CD14-positive monocyte (primary cell): ENCODE data around the gene OCRL. TPM values are rescaled to one million over a fixed set of nuclear protein-coding genes. Genes with fewer than 3 reads are reported as not detected.

Experiments
- DNase-seq, 3 donors: peaks; one replicate each; pipeline ENCODE4 v3.0.0-alpha.2; 2011 to 2022
- H2AFZ ChIP-seq: 2 replicates; pipeline ENCODE4 v1.6.0; 2012; ENCODE audit warnings: mild to moderate bottlenecking, low read depth, low read length, inconsistent platforms; ENCODE audit not compliant: insufficient read depth, poor library complexity, severe bottlenecking
- H3K27ac ChIP-seq, 2 donors: 1 replicate in 1 of 2; 2 replicates in 1 of 2; pipeline ENCODE4 v1.5.1; 2012 to 2013; ENCODE audit warnings: low read length in 2 of 2, control low read depth in 1 of 2, inconsistent platforms in 1 of 2, low read depth in 1 of 2, mild to moderate bottlenecking in 1 of 2
- H3K27me3 ChIP-seq, 2 donors: one replicate each; pipeline versions ENCODE4 v1.6.0 to v1.6.1; 2011 to 2013; ENCODE audit warnings: low read length in 2 of 2; ENCODE audit not compliant: control insufficient read depth in 2 of 2, insufficient read depth in 2 of 2
- H3K36me3 ChIP-seq, 2 donors: replicated peaks in 1 of 2; 1 replicate in 1 of 2; 2 replicates in 1 of 2; pipeline versions ENCODE4 v1.5.1 to v1.6.1; 2012 to 2013; ENCODE audit warnings: low read length in 2 of 2, control low read depth in 1 of 2, inconsistent platforms in 1 of 2, mild to moderate bottlenecking in 1 of 2; ENCODE audit not compliant: insufficient read depth in 2 of 2, control insufficient read depth in 1 of 2
- H3K4me1 ChIP-seq, 2 donors: 1 replicate in 1 of 2; 2 replicates in 1 of 2; pipeline versions ENCODE4 v1.5.1 to v1.6.1; 2012 to 2013; ENCODE audit warnings: low read length in 2 of 2, control low read depth in 1 of 2, inconsistent platforms in 1 of 2, mild to moderate bottlenecking in 1 of 2, moderate library complexity in 1 of 2; ENCODE audit not compliant: insufficient read depth in 2 of 2, control insufficient read depth in 1 of 2
- H3K4me2 ChIP-seq: replicated peaks from 2 replicates; pipeline ENCODE3; 2012; ENCODE audit warnings: low read length, moderate library complexity, mild to moderate bottlenecking; ENCODE audit not compliant: poor library complexity, severe bottlenecking; ENCODE audit errors: extremely low read depth
- H3K4me3 ChIP-seq, 3 experiments: fragments of 200-600 bp in 1 of 3; sonication (generic) in 1 of 3; replicated peaks in 1 of 3; 1 replicate in 2 of 3; 2 replicates in 1 of 3; pipeline ENCODE4 v1.5.1; 2011 to 2013; ENCODE audit warnings: low read length in 3 of 3, mild to moderate bottlenecking in 3 of 3, control low read depth in 2 of 3, low read depth in 2 of 3, inconsistent platforms in 1 of 3, moderate library complexity in 1 of 3
- H3K79me2 ChIP-seq: 2 replicates; pipeline ENCODE4 v1.6.0; 2012; ENCODE audit warnings: mild to moderate bottlenecking, control low read depth, inconsistent platforms, low read length, moderate library complexity; ENCODE audit not compliant: insufficient read depth
- H3K9ac ChIP-seq: 2 replicates; pipeline ENCODE4 v1.6.0; 2017; ENCODE audit warnings: low read length, mild to moderate bottlenecking; ENCODE audit not compliant: insufficient read depth, poor library complexity, severe bottlenecking
- H3K9me3 ChIP-seq, 2 donors: replicated peaks in 1 of 2; 1 replicate in 1 of 2; 2 replicates in 1 of 2; pipeline versions ENCODE4 v1.5.1 to v1.6.1; 2012 to 2013; ENCODE audit warnings: low read length in 2 of 2, control low read depth in 1 of 2; ENCODE audit not compliant: control insufficient read depth in 1 of 2, insufficient read depth in 1 of 2
- H4K20me1 ChIP-seq: 2 replicates; pipeline ENCODE4 v1.6.0; 2012; ENCODE audit warnings: mild to moderate bottlenecking, low read length, control low read depth, moderate library complexity; ENCODE audit not compliant: insufficient read depth
- H3K27ac Mint-ChIP-seq, 7 donors: one replicate each; pipeline ENCODE4 v1.8.0; 2020; ENCODE audit warnings: mild to moderate bottlenecking in 7 of 7, mixed read lengths in 7 of 7, moderate library complexity in 6 of 7, inconsistent platforms in 2 of 7
- H3K27me3 Mint-ChIP-seq, 3 donors: one replicate each; pipeline ENCODE4 v1.8.0; 2021 to 2022; ENCODE audit warnings: low read depth in 3 of 3, mild to moderate bottlenecking in 3 of 3, mixed read lengths in 3 of 3, moderate library complexity in 3 of 3, inconsistent platforms in 1 of 3
- H3K36me3 Mint-ChIP-seq, 2 donors: one replicate each; pipeline ENCODE4 v1.8.0; 2020; ENCODE audit warnings: mixed read lengths in 2 of 2, inconsistent platforms in 1 of 2, mild to moderate bottlenecking in 1 of 2
- H3K4me1 Mint-ChIP-seq: one replicate; pipeline ENCODE4 v1.8.0; 2020; ENCODE audit warnings: mild to moderate bottlenecking, mixed read lengths
- H3K4me3 Mint-ChIP-seq, 2 donors: one replicate each; pipeline ENCODE4 v1.8.0; 2020; ENCODE audit warnings: mild to moderate bottlenecking in 2 of 2, mixed read lengths in 2 of 2, moderate library complexity in 1 of 2
- H3K9me3 Mint-ChIP-seq, 7 donors: one replicate each; pipeline ENCODE4 v1.8.0; 2020 to 2022; ENCODE audit warnings: mixed read lengths in 7 of 7, mild to moderate bottlenecking in 6 of 7, moderate library complexity in 6 of 7, inconsistent platforms in 2 of 7
- CTCF ChIP-seq: fragments of 200-600 bp; IDR thresholded peaks from one replicate; pipeline ENCODE4 v1.8.0; 2022; ENCODE audit warnings: antibody characterized with exemption, mild to moderate bottlenecking
- WGBS: methylation state at CpG from one replicate; pipeline ENCODE4 v1.1.5; 2013; ENCODE audit warnings: missing lambda C conversion rate; ENCODE audit not compliant: insufficient coverage; 5-methylcytosine and 5-hydroxymethylcytosine counted together
- intact Hi-C, 2 donors: fragments of 100-400 bp; cut with micrococcal nuclease; formaldehyde crosslinking; loops; one replicate each; pipeline versions ENCODE4 v1.15.0 to v1.15.1; 2023
- polyA plus RNA-seq, 3 donors: library from polyadenylated mRNA; depleted of rRNA in 1 of 3; unstranded in 2 of 3; stranded (reverse) in 1 of 3; fragments of 300-500 nt in 2 of 3; fragments of >200 nt in 1 of 3; fragmentation: Illumina TruSeq in 2 of 3; gene quantifications; 1 replicate in 2 of 3; 2 replicates in 1 of 3; pipeline ENCODE4 v1.2.3, GENCODE V29; 2012 to 2021

The OCRL gene
- polyA plus RNA-seq, 3 donors: 1.8 to 11.2 (median 2.4) TPM

- Mint-ChIP-seq H3K4me1 (no peaks in the 10 kb centered on the region), H3K27ac (no peak overlapping the region), H3K36me3 (no peaks in the 10 kb centered on the region), H3K4me3 (no peak overlapping the region), H3K27me3 (peaks cover 0 to 2% (median 0%) of the 10 kb centered on the region in 3 donors), H3K9me3 (peaks cover 0 to 3% (median 0%) of the 10 kb centered on the region in 7 donors)
- no peak for DNase-seq
- no peaks in the 10 kb centered on the region for H4K20me1 ChIP-seq
- H3K27ac ChIP-seq: no peak overlapping the region
- no peak overlapping the region for H3K4me2 ChIP-seq
- intact Hi-C loops: no loop called here
- no peaks in the 10 kb centered on the region for H3K9me3 ChIP-seq
- no peaks in the 10 kb centered on the region for H3K79me2 ChIP-seq
- H3K27me3 ChIP-seq: no peaks in the 10 kb centered on the region
- TF ChIP-seq CTCF: no peak
- H3K4me1 ChIP-seq: no peaks in the 10 kb centered on the region
- H3K9ac ChIP-seq: no peak overlapping the region
- no CpG with 5 or more reads among the region's 4 CpGs for WGBS
- no peak overlapping the region for H3K4me3 ChIP-seq
- no peak overlapping the region for H2AFZ ChIP-seq
- H3K36me3 ChIP-seq: no peaks in the 10 kb centered on the region
Measured at GRCh38 chrX:129493643-129494042, 46.4 kb upstream of the OCRL start.

DNA sequence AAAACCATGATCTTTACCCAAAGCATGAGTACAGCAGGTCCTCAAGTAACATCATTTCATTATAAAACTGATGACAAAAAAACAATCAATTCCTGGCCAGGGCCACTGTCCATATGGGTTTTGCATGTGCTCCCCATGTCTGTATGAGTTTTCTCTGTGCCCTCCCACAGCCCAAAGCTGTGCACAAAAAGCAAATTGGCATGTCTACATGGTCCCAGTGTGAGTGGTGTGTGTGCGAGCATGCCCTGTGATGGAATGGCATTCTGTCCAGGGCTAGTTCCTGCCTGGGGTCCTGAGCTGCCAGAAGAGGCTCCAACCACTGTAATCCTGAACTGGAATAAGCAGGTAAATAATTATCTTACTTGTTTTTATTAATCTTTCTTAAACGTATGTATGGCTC, 45.2 kb upstream of the OCRL start:
- no peaks in the 10 kb centered on the region for H3K27me3 ChIP-seq
- Mint-ChIP-seq H3K27me3 (peaks cover 0 to 2% (median 0%) of the 10 kb centered on the region in 3 donors), H3K27ac (no peak overlapping the region), H3K36me3 (no peaks in the 10 kb centered on the region), H3K4me1 (no peaks in the 10 kb centered on the region), H3K9me3 (no peaks in the 10 kb centered on the region), H3K4me3 (no peak overlapping the region)
- no peaks in the 10 kb centered on the region for H3K9me3 ChIP-seq
- no peak for DNase-seq
- H3K4me2 ChIP-seq: no peak overlapping the region
- no peak overlapping the region for H3K9ac ChIP-seq
- intact Hi-C loops: no loop called here
- no peaks in the 10 kb centered on the region for H4K20me1 ChIP-seq
- H2AFZ ChIP-seq: no peak overlapping the region
- TF ChIP-seq CTCF: no peak
- H3K4me3 ChIP-seq: no peak overlapping the region
- H3K36me3 ChIP-seq: no peaks in the 10 kb centered on the region
- no peaks in the 10 kb centered on the region for H3K79me2 ChIP-seq
- no CpG with 5 or more reads among the region's 2 CpGs for WGBS
- no peak overlapping the region for H3K27ac ChIP-seq
- no peaks in the 10 kb centered on the region for H3K4me1 ChIP-seq
